ENCODE measurements around the gene LPAR2. TPM values are rescaled to one million over a fixed set of nuclear protein-coding genes. Genes with fewer than 3 reads are reported as not detected.

Gene LPAR2
- total RNA-seq (2022) (25.0 and 27.3 TPM in 2 replicates), Bru-seq, nascent RNA (percentile 47 among the genes with signal in this experiment), BruChase-seq, experiment 1, labeled RNA remaining after a 6-hour chase (percentile 67 among the genes with signal in this experiment), BruChase-seq, experiment 2, labeled RNA remaining after a 2-hour chase (percentile 73 among the genes with signal in this experiment)
- long read RNA-seq, transcript LPAR2-201 (3 exons, 1,791 nt): major isoform, 9 of 33 reads
- long read RNA-seq, partial matches to known transcripts: 14 of 33 reads
- long read RNA-seq, other reads (novel, unspliced or antisense): 10 of 33 reads

DNA sequence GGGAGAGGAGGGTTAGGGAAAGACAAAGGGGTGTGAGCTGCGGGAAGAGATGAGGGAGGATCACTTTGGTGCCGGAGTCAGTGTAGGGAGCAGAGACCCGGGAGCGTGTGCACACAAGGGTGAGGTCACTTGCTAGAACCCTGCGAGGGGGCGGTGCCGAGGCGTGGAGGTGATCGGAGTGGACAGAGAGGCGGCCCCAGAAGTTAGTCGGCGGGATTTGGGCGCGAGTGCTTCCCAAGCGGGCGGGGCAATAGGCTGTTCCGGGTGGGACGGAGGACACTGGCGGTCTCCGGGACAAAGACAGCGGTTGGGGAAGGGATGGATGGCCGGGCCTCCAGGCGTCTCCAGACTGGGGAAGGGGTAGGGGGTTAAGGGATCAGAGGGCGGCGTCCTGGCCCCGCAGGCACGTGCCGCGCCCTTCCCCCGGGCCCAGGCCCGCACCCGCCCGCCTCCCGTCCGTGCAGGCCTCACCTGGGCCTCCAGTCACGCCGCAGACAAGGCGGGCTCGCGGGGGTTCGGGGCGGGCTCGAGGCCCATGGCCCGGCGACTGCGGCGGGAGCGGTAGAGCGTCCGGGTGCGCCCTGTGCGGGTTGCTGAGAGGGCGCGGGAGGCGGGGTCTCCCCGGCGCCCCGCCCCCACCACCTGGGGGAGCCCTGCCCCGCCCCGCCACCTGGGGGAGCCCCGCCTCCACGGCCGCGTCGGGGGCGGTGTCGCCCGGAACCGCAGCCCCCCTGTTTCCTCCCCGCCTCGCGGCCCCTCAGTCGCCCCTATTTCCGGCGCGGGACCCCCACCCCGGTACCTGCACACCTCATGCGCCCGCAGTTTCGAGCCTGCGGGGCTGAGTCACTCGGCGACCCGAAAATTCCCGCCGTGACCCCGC lies at the start of gene LPAR2:
LPAR2 (minus strand) TSS at position 600 of the 880 bp plus-strand sequence. CDS start 945 bp downstream, outside the sequence.
- DNase-seq: peak; percentile 76
- no TSS peak for BruUV-seq (replicated peaks)

DNA sequence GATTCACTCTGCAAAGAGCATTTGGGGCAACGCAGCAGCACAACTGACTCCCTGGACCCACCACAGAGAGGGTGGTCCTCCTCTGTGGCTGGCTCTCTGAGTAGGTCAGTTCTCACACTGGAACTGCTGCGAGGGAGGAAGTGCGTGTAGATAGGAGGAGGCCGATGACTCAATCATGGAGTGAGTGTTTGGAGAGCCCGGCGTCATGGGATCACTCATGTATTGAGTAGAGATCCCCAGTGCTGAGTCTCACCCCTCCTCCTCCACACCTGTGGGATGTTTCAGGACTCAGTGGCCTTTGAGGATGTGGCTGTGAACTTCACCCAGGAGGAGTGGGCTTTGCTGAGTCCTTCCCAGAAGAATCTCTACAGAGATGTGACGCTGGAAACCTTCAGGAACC lies 49.6 kb upstream of the LPAR2 start:
- no TSS peak for BruUV-seq (replicated peaks)

More for the DNA sequence above, at the start of gene LPAR2:
- Mint-ChIP-seq H3K9me3 (ENCODE audit: low read depth, unreplicated experiment) (no peaks in the 10 kb centered on the region), H3K4me1 (ENCODE audit: low read depth, unreplicated experiment) (peaks cover 11% of the 10 kb centered on the region), H3K27ac (ENCODE audit: unreplicated experiment) (peak within 1 kb of the TSS; percentile 91), H3K36me3 (ENCODE audit: insufficient read depth, unreplicated experiment) (peaks cover 46% of the 10 kb centered on the region), H3K27me3 (ENCODE audit: unreplicated experiment) (no peaks in the 10 kb centered on the region), H3K4me3 (ENCODE audit: low read depth, unreplicated experiment) (peak within 1 kb of the TSS; percentile 83)
- intact Hi-C loops (cut with micrococcal nuclease; ENCODE audit: unreplicated experiment): no loop called here
- TF ChIP-seq, protein P1, sequence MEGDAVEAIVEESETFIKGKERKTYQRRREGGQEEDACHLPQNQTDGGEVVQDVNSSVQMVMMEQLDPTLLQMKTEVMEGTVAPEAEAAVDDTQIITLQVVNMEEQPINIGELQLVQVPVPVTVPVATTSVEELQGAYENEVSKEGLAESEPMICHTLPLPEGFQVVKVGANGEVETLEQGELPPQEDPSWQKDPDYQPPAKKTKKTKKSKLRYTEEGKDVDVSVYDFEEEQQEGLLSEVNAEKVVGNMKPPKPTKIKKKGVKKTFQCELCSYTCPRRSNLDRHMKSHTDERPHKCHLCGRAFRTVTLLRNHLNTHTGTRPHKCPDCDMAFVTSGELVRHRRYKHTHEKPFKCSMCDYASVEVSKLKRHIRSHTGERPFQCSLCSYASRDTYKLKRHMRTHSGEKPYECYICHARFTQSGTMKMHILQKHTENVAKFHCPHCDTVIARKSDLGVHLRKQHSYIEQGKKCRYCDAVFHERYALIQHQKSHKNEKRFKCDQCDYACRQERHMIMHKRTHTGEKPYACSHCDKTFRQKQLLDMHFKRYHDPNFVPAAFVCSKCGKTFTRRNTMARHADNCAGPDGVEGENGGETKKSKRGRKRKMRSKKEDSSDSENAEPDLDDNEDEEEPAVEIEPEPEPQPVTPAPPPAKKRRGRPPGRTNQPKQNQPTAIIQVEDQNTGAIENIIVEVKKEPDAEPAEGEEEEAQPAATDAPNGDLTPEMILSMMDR (IDR thresholded peaks at IDR 0.05; ENCODE audit: unreplicated experiment): no peak
- CTCF ChIA-PET: interaction anchor here (0.5 kb wide), 1 partner anchor 55 kb away, joined by 3 read pairs; no protein-coding TSS in a partner anchor

DNA sequence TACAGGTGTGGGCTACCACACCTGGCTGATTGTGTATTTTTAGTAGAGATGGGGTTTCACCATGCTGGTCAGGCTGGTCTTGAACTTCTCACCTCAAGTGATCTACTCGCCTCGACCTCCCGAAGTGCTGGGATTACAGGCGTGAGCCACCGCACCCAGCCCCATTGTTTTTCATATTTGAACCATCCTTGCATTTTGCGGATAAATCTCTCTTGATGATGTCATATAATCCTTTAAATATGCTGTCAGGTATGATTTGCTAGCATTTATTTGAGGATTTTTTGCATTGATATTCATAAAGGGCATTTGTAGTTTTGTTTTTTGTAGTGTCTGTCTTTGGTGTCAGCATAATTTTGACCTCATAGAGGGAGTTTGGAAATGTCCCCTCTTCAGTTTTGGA lies 46.3 kb upstream of the LPAR2 start:
- Mint-ChIP-seq H3K4me3 (ENCODE audit: low read depth, unreplicated experiment) (no peak overlapping the region), H3K36me3 (ENCODE audit: insufficient read depth, unreplicated experiment) (peaks cover 35% of the 10 kb centered on the region), H3K4me1 (ENCODE audit: low read depth, unreplicated experiment) (no peaks in the 10 kb centered on the region), H3K9me3 (ENCODE audit: low read depth, unreplicated experiment) (peaks cover 10% of the 10 kb centered on the region), H3K27ac (ENCODE audit: unreplicated experiment) (no peak overlapping the region), H3K27me3 (ENCODE audit: unreplicated experiment) (no peaks in the 10 kb centered on the region)
- no TSS peak for BruUV-seq (replicated peaks)
- intact Hi-C loops (cut with micrococcal nuclease; ENCODE audit: unreplicated experiment): no loop called here
- TF ChIP-seq, protein P1 (IDR thresholded peaks at IDR 0.05; ENCODE audit: unreplicated experiment): no peak
- CTCF ChIA-PET: no interaction called here
- DNase-seq: no peak

More for the DNA sequence above, 49.6 kb upstream of the LPAR2 start:
- Mint-ChIP-seq H3K4me1 (ENCODE audit: low read depth, unreplicated experiment) (no peaks in the 10 kb centered on the region), H3K27me3 (ENCODE audit: unreplicated experiment) (no peaks in the 10 kb centered on the region), H3K4me3 (ENCODE audit: low read depth, unreplicated experiment) (no peak overlapping the region), H3K36me3 (ENCODE audit: insufficient read depth, unreplicated experiment) (peaks cover 39% of the 10 kb centered on the region), H3K9me3 (ENCODE audit: low read depth, unreplicated experiment) (peaks cover 10% of the 10 kb centered on the region), H3K27ac (ENCODE audit: unreplicated experiment) (no peak overlapping the region)
- TF ChIP-seq, protein P1 (IDR thresholded peaks at IDR 0.05; ENCODE audit: unreplicated experiment): no peak
- intact Hi-C loops (cut with micrococcal nuclease; ENCODE audit: unreplicated experiment): no loop called here
- CTCF ChIA-PET: no interaction called here
- no peak for DNase-seq

DNA sequence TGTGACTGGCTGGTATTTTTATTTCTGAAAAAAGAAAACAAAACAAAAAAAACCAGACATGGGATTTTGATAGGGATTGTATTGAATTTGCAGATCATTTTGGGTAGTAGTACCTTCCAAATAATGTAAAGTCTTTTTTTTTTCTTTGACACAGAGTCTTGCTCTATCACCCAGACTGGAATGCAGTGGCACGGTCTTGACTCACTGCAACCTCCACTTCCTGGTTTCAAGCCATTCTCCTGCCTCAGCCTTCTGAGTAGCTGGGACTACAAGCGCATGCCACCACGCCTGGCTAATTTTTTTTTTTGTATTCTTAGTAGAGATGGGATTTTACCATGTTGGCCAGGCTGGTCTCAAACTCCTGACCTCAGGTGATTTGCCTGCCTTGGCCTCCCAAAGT lies 44.8 kb upstream of the LPAR2 start:
- H3K4me3 Mint-ChIP-seq (ENCODE audit: low read depth, unreplicated experiment): no peak overlapping the region
- no peak overlapping the region for H3K27ac Mint-ChIP-seq (ENCODE audit: unreplicated experiment)
- no peak for DNase-seq
- BruUV-seq (replicated peaks): no TSS peak
- TF ChIP-seq, protein P1 (IDR thresholded peaks at IDR 0.05; ENCODE audit: unreplicated experiment): no peak
- intact Hi-C loops (cut with micrococcal nuclease; ENCODE audit: unreplicated experiment): no loop called here
- peaks cover 7% of the 10 kb centered on the region for H3K9me3 Mint-ChIP-seq (ENCODE audit: low read depth, unreplicated experiment)
- no peaks in the 10 kb centered on the region for H3K4me1 Mint-ChIP-seq (ENCODE audit: low read depth, unreplicated experiment)
- H3K27me3 Mint-ChIP-seq (ENCODE audit: unreplicated experiment): no peaks in the 10 kb centered on the region
- H3K36me3 Mint-ChIP-seq (ENCODE audit: insufficient read depth, unreplicated experiment): peaks cover 39% of the 10 kb centered on the region
- CTCF ChIA-PET: no interaction called here
